UCSD-AML1 (cell line): Measurements from ENCODE around the gene ALKBH6.

Experiments
- DNase-seq: peaks from one replicate; lab custom pipeline; 2025; ENCODE audit not compliant: unreplicated experiment; lab: John Stamatoyannopoulos, UW

ALKBH6 gene

GRCh38 chr19:35960432-35960972 is 53.5 kb downstream of the ALKBH6 start:
- DNase-seq, result no peak

DNA sequence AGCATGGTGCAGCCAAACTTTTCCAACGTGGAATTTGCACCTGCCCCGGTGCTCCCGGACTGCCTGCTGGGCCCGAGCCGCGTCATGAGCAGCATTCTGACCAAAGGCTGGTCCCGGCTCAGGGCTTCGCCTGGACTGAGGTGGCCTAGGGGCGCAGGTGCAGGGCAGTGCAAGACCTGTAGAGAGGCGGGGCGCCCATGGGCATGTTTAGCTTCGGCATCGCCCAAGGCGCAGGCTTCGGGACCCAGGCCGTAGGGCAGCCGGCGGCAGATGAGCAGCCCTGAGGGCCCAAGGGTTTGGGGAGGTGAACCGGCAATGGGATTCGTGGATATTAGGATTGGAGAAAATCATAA is 54.1 kb downstream of the ALKBH6 start:
- DNase-seq, result no peak
